ENCODE results near the gene MTCL1.
"Not testable (repeated sequence)": the region's sequence is repeated elsewhere in the genome, so short reads cannot be mapped to it uniquely, and the experiment has no call there.

The MTCL1 gene

GRCh38 chr18:8745355-8746014, 40.1 kb downstream of the MTCL1 start:
- no peak for DNase-seq

DNA sequence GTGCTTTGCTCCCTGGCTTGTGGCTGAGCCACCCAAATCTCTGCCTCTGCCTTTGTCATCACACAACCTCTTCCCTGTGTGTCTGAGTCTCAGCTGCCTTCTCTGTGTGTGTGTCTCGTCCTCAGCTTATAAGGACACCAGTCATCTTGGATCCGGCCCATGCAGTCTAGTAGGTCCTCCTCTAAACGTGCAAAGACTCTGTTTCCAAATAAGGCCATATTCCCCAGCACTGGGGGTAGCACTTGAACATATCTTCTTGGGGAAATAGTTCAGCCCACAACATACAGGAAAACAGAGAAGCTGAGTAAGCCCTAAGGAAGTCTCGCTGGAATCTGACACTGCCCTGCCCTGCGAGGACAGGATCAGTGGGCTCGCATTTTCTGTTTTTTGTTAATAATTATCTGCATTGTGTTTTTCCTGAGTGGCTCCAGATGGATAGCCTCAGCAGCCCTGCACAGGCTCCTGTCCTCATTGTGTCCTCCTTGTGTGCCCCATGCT, 42.1 kb downstream of the MTCL1 start:
- DNase-seq: no peak

GRCh38 chr18:8749492-8749891, 44.1 kb downstream of the MTCL1 start:
- DNase-seq: no peak

DNA sequence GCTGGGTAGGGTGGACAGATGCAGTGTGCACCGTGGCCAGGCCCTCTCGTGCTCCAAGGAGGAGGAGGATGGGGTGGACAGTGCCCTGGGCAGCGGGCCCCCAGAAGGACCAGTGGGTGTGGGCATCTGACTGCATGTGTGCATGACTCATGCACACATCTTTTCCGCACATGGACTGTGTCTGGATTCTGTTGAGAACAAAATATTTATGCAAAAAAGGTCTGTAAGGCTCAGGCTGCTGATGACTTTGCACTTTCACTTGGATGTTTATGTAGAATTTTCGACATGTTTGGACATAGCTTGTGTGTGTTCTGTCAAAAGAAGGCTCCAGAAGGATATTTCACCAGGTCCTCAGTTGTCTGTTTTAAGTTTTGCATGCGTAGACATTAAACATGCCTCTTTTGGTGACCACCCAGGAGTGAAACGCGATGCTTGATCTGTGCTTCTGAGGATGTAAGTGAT, 45.6 kb downstream of the MTCL1 start:
- DNase-seq: no peak

- no peak for DNase-seq
These were observed 46.3 kb downstream of the MTCL1 start for GRCh38 chr18:8751692-8752091.

DNA sequence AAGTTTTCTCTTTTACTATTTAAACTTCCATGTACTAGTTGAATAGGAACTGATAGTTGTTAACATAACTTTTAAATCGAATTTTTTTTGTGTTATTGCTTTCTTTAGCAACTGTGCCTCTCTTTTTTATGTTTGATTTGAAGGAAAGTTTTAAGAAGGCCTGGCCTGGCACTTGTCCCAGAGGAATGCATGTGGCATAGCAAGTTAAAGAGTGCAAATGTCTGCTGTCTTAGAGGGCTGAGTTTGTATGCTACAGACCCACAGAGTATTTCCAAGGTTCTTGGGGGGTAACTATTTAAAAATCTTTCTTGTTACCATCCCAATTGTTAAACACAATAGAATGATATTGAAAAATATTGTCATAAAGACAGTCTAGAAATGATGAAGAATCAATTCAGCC, 47.0 kb downstream of the MTCL1 start:
- DNase-seq: no peak

- no peak for DNase-seq
These were observed 49.9 kb downstream of the MTCL1 start for GRCh38 chr18:8754995-8755960.

DNA sequence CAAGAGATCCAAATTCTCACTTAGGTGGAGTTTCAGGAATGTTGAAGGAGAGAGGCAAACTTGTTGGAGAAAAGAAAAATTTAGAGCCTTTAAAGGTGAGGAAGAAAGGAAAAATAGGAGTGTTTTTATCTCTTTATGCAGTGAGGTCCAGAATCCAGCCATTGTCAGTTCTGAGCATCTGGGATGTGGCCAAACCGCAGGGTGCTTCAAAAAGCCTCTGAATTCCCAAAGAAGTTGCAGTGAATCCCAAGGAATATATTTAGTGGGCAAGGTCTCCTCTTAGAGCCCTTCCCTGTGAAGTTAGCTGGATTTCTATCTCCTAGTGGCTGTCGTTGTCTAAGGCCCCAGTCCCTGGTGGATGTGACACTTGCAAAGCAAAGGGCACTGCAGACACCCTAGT, 51.2 kb downstream of the MTCL1 start:
- DNase-seq: no peak

GRCh38 chr18:8757396-8757997, 52.1 kb downstream of the MTCL1 start:
- no peak for DNase-seq

DNA sequence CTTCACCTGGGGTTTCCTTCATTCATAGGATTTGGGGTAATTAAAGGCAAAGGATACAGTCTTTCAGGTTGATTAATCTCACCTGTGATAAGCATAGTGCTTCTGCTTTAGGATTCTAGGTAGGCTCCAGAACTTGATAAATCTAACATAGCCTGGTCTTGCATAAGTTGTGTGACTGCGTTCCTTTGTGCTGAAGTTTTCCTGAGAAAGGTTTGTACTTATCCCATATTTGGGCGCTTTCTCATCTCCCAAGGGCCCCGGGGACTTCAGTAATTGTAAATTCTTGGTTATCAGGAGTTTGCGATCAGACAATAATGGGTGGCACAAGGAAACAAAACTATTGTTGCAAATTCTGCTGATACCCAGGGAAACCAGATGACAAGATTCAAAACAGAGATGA, 53.1 kb downstream of the MTCL1 start:
- DNase-seq: no peak

GRCh38 chr18:8760984-8761383, 55.6 kb downstream of the MTCL1 start:
- no peak for DNase-seq

- DNase-seq: not testable (repeated sequence)
These were observed 56.2 kb downstream of the MTCL1 start for GRCh38 chr18:8761535-8761934.

DNA sequence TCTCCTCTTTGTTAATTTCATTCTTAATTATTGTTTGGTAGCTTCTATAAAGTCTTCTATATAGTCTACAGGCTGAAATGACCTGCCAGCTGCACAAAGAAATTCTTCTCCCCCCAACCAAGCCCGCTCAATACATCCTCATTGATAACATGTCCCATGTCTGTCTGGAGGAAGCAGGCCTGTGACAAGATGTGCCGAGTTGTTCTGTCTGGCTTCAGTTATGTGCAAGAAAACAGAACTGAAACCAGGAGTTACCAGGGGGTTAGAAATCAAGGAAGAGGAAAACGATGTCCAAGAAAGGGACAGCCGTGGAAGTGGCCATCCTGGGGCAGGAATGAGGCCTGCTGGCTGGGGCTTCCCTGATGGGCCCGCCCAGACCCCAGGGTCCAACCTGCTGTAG, 57.6 kb downstream of the MTCL1 start:
- no peak for DNase-seq

GRCh38 chr18:8763611-8764010, 58.3 kb downstream of the MTCL1 start:
- DNase-seq: no peak

DNA sequence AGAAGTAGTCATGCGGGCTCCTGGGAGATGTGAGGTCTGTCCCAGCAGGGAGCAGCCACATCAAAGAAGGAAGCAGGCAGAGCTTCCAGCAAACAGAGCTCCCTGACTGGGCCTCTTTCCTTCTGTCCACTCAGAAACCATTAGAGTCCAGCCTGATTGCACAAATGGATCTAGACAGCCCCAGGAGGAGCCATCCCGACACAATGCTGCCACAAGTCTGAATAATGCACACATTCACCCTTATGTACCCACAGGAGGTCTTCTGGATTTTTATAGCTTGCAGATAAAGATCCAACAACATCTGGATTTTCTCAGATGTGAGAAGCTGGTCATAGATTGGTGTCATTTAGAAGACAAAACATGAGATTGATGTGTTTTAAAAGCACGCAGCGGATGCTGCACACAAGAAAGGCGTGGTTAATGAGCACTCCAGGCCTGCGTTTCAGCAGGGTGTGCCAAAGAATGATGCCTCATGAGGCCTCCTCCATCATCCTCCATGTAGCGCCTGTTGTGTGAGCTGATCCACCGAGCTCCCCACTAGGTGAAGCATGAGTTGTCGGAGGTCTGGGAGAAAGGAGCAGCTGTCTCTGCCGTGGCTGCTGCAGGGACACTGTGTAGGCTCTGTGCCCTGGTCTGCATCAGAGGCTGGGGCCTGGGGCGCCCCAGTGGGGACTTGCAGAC, 60.6 kb downstream of the MTCL1 start:
- no peak for DNase-seq

DNA sequence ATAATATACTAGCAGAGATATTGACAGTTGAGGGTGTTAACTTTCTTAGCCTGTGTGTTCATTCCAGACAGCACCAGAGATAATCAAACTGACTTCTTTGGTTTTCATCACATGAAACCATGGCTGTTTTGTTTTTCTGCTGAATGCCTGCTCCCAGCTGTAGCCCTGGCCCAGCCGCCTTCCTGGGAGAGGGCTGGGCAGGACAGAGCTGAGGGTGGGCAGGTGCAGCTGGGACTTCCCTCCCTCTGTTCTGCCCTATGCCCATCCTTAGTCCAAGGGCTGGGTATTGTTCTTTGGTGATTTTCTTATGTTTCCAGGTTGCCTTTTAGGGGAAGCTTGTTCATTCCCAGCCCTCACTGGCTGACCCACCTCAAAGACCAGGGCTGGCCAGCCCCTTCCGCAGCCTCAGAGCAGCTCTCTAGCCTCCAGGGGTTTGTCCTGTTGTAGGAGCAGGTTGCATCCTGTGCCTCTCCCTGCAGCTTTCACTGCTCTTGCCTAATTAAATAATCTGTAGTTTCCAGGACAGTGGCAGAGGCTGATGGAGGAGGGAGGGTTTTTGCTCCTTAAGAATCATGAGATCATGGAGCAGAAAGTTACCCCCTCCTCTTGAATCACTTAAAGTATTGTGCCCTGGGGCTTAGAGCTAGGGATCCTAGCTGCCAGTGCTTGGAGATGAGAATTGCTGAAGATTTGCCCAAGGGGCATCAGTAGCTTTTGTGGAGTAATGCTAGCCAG, 61.4 kb downstream of the MTCL1 start:
- no peak for DNase-seq

- DNase-seq: no peak
These were observed 62.0 kb downstream of the MTCL1 start for GRCh38 chr18:8767340-8767739.

DNA sequence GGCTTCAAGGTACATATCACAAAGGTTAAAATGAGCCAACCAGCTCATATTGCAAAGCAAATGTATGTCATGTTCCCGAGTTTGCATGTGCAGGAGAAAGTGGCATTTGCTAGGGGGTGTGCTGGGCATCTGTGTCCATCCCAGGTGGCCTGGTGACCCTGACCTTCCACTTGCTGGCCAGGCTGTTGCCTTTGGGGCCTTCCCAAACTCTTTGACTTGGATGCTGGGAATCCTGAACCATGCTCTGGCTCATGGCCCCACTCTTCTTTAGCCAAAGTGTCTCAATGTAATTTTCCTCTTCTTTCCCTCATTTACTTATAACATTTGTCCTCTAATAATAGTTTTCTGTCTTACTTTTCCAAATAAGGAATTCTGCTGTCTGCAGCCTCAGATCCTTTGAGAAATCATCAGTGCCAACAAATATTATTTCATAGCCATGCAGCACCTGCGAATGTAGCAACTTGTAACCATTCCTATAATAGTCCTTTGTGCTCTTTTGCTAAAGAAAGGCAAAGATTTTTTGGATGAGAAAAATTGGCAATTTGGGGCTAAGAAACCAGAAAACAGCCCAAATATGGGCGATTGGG, 64.2 kb downstream of the MTCL1 start:
- no peak for DNase-seq

GRCh38 chr18:8770657-8771056, 65.3 kb downstream of the MTCL1 start:
- DNase-seq: no peak

- DNase-seq: no peak
These were observed 66.6 kb downstream of the MTCL1 start for GRCh38 chr18:8771930-8772329.

GRCh38 chr18:8773980-8774379, 68.6 kb downstream of the MTCL1 start:
- DNase-seq: no peak

All from NCI-H526 treated with DMSO at 0.1 percent for 48 hours (cell line).